ENCODE results near the gene MDM4.

MDM4 gene

GRCh38 chr1:204580862-204581261, 64.7 kb downstream of the MDM4 start:
- no peak for DNase-seq

DNA sequence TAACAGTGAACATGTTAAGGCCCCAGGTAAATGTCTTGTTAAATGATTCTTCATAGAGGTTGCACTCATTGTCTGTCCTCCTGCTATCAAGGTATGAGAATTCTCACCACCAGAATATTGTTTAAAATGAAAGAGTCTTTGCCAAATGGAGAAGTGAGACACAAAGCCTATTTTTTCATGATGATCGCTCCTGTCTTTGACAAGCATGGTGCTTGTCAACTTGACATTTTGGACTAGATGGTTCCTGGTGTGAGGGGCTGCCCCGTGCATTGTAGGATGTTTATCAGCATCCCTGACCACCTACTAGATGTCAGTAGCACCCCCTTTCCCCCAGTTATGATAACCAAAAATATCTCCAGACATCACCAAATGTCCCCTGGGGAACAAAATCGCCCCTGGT, 65.6 kb downstream of the MDM4 start:
- DNase-seq = no peak

- no peak for DNase-seq
Observed at GRCh38 chr1:204583909-204584632, 67.9 kb downstream of the MDM4 start.

DNA sequence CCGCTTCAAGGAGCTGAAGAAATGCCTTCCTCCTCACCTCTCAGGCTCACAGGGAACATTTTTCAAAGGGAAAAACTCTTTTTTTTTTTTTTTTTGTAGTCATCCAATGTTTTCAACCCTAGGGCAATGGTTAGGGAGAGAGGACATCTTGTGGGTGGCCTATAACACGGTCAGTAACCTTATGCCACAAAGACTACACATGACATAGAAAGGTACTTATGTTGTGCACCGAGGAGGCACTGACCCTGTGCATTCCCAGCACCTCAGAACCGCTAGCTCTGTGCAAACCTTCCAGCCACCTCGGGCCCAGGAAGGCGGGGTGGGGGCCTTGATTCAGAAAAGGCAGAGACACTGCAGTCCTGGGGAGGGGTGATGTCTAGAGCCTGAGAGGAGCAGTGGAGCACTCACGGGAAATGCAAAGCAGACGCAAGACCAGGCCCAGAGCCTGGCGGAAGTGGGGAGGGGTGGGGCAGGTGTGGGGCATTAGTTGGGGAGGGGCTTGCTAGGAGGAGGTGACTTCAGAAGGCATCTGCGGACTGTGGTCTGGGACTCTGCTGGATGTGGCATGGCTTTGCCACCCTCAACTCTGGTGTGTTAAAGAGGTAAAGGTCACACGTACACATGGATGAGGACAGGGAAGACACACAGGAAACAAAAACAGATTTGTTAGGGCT, 68.6 kb downstream of the MDM4 start:
- no peak for DNase-seq

DNA sequence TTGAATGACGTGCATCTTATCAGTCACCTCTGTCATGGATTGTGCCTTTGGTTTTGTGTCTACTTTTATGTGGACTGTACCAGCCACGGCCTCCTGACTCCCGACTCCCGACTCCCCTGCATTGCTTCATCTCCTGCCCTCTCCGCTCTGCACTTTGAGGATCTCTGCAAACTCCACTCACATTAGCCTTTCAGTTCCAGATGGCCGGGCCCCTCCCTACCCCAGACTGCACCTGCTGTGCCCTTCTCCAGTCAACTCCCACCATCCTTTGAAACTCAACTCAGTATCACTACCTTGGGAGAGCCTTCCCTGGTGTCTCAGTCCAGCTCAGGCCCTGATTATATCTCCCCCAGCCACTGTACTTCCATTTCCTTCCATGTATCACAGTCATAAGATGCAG, 71.4 kb downstream of the MDM4 start:
- DNase-seq = no peak

DNA sequence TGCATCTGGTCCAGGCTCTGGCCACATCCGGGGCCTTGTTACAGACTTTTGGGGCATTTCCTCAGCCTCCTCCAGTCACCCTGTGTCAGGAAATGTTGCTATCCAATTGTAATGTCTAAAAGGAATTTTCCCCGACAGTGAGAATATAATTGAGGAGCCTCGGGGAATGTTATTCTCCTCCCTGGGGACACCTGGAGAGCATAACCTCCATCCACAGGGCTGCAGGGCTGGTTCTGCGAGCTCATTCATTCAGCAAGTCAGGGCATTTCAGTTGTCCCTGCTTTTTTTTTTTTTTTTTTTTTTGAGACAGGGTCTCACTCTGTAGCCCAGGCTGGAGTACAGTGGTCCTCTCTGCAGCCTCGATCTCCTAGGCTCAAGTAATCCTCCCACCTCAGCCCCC, 72.6 kb downstream of the MDM4 start:
- no peak for DNase-seq

DNA sequence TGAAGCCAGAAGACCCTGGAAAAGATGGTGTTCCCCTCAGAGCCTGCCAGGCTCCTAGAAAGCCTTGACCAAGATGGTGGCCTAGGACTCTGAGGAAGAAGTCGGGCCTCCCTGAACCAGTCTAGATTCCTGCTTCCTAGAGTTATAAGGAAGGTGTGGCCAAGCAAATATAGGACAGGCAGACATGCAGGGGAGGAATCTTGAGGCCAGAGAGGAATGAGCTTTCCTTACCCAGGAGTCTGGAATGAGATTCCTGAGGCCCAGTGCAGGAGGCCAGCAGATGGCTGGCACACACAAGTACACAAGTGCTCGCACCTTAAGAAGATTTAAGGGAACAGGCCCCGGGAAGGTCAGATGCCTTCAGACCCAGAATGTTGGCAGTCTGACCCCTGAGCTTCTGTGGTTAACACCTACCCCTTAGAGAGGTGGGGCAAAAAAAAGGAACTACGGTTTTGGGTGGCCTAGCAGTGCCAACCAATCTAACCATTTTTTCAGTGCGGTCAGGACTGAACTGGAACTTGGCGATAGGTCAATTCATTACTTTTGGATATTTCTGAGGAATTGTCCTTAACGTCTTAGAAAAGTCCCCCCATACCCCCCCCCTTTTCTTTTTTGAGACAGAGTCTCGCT, 73.3 kb downstream of the MDM4 start:
- DNase-seq = no peak

DNA sequence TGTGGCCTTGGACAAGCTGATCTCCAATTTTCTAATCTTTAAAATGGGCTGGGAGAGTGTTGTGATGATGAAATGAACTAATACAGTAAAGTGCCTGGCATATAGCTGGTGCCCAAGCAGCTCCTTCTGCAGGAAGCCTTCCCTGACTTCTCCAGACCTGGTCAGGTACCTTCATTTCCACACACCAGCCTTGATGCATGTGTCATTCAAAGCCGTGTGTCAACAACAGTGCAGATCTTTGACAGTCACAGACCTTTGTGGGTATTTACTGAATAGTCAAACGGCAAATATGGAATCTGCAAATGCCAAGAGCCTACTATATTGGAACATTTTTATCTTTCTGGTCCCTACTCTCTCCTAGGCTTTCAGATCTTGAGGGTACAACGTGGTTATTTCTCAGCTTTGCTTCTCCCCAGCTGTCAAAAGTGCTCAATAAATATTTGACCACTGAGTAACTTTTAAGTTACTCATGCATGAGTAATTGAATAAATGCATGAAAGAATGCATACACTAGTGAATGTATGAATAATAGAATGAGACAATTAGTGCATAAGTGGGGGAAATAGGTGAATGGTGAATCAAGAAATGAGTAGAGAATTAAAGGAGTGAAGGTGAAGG, 75.4 kb downstream of the MDM4 start:
- DNase-seq = no peak

- DNase-seq = no peak
Observed at GRCh38 chr1:204592246-204592948, 76.2 kb downstream of the MDM4 start.

GRCh38 chr1:204598319-204598969, 82.2 kb downstream of the MDM4 start:
- DNase-seq = peak; percentile 21 to 36

GRCh38 chr1:204599098-204599497, 82.9 kb downstream of the MDM4 start:
- DNase-seq = no peak

- DNase-seq = no peak
Observed at GRCh38 chr1:204599596-204599995, 83.4 kb downstream of the MDM4 start.

DNA sequence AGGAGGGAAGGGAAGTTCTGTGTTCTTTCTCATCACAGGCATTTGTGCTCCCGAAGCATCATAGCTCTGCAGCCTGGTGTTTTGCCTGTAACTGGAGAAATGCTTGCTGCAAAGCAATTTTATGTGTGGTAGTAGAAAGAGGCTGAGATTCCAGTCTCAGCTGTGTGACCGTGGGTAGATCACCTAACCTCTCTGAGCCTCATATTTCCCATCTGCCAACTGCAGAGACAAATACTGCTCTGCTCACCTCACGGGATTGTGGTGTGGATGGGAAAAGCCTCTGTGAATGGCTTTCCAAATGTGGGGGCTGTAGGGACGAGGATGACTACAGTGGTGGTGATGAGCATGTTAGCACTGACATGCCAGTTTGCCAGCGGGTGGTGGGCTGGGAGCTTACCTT, 84.0 kb downstream of the MDM4 start:
- DNase-seq = no peak

GRCh38 chr1:204600968-204601367, 84.8 kb downstream of the MDM4 start:
- DNase-seq = no peak

DNA sequence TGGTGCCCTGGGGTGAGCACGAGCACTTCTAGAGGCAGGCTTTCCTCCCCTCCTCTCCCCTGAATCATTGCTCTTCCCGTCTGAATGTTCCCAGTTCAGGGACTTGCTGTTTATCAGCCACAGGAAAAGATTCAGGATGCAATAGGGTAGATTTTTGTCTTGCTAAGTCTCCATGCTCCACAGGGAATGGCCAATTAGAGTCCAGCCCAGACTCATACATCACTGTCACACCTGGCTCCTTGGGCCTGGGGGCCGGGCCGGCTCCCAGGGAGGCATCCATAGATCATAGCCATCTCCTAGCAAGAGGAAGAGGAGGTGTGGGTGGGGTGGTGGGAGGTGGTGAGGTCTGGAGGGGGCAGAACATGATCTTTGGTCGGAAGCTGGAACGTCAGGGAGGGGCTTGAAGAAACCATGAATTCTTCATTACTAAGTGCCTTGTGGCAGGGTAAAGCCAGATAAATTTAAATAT, 85.9 kb downstream of the MDM4 start:
- no peak for DNase-seq

DNA sequence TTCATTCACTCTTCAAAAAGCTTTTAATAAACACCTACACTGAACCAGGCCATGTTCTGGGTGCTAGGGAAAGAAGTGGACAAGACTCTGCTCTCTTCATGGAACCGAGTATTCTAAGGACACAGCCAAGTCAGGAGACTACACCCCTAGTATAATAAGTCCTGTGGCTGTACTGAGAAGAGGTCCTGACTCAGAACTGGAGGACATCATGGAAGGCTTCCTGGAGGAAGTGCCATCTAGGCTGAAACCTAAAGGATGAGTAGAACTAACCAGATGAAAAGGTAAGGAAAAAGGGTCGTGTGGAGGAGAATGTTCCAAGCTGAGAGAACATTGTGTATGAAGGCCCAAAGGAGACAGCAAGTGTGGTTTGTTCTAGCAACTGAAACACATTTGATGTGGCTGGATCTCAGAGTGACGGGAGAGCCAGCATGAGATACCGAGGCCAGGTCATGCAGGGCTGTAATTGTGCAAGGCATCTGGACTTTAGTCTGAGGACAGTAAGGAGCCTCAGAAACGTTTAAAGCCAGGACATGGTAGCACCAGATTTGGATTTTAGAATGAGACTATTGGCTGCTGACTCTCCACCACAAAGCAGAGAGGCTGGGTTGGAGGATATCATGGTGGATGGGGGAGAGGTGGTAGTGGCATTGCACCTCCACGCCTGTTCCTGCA, 86.8 kb downstream of the MDM4 start:
- DNase-seq = no peak

GRCh38 chr1:204605791-204606190, 89.6 kb downstream of the MDM4 start:
- no peak for DNase-seq
